EL (cell line): ENCODE data around the gene PLEKHM3.

Experiments
- DNase-seq: peaks from one replicate; pipeline ENCODE4 v3.0.0-alpha.2; 2016

The PLEKHM3 gene

GRCh38 chr2:207848545-207848928 lies 176.8 kb downstream of the PLEKHM3 start:
- no peak for DNase-seq

- DNase-seq: peak; percentile 20
Observed at GRCh38 chr2:207847807-207848544, 177.4 kb downstream of the PLEKHM3 start.

- DNase-seq: no peak
Observed at GRCh38 chr2:207847098-207847806, 178.1 kb downstream of the PLEKHM3 start.

DNA sequence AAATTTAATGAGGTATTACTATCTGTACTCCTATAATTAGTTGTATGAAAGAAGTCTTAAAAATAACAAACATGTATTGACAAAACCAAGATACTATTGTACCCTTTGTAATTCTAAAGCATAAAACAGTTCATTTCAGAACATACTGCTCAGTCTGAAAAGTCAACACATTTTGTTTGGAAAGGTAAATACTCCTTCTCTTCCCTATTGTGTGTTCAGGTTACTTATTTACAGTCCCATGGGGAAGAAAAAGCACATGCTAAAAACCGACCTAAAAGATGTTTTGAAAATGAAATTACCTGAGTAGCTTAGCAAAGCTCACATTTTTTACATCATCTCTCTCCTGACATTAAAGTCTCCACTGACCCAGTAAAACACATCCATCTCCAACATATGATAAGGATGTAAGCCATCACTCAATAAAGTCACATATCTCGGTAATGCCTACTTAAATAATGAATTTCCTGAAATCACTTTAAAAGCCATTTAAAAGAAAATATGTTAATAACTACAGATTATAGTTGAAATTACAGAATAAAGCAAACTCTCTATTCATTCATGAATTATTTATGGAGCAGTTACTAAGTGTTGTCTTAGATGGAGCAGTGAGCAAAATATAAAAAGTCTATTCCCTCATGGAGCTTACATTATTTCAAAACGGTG lies 180.0 kb downstream of the PLEKHM3 start:
- DNase-seq: no peak

- DNase-seq: no peak
Observed at GRCh38 chr2:207844648-207845047, 180.7 kb downstream of the PLEKHM3 start.

- no peak for DNase-seq
Observed at GRCh38 chr2:207840101-207840500, 185.2 kb downstream of the PLEKHM3 start.

- no peak for DNase-seq
Observed at GRCh38 chr2:207839575-207839974, 185.8 kb downstream of the PLEKHM3 start.

DNA sequence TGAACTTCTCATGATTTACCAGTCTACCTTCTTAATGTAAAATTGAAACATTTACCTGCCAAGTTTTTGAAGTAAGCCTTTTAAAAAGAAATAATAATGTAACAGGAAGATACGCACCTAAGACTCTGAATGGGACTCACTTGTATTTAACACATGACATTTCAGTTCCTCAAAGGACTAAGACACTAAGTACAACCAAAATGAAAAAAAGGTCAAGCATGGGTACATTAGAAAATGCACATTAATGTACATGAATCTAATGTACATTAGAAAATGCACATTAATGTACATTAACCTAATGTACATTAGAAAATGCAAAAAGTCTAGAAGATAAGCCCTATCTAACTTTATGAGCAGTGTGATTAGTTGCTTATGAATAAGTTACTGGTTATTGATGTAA lies 186.3 kb downstream of the PLEKHM3 start:
- no peak for DNase-seq

DNA sequence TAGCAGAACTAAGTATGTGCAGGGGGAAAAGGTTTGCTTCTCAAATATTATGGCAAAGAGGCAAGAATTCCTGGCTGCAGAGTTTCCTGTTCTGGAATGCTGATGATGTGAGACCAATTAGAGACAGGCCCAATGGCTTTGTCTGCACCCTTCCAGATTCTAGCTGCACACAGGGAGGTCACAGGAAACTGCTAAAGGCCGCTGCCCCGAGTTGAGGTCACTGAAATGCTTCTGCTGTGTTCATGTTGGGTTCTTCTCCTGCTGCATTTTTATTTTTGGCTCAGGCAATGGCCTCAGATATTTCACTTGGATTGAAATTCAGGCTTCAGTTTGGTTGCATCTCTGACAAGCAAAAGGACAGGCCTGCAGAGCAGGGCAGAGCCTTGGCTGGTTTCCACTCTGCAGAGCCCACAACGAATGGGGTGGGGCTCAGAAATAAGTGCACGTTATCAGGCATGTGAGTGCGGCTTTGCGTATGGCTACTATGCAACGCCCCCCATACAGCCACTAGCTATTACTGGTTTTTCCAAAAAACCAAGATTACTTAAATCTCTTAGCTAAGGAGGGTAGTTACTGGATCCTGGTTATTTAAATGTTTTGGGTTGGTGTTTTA lies 188.7 kb downstream of the PLEKHM3 start:
- DNase-seq: no peak

DNA sequence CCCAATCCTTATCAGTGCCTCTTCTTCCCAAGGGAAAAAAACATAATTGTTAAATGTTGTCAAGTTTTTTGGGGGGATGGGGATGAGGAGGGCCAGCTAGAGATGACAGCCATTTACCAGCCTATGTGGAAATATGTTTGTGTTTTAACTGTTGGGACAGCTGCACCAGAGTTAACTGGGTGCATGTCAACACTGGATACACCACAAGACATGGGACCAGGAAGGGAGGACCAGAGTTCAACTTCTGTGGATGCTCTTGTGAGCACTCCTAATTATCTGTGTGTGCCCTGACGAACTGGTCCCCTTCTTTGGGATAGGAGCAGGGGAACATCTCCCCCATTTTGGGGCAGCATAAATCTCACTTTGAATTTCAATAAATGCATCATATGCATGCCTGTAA lies 189.5 kb downstream of the PLEKHM3 start:
- DNase-seq: no peak

DNA sequence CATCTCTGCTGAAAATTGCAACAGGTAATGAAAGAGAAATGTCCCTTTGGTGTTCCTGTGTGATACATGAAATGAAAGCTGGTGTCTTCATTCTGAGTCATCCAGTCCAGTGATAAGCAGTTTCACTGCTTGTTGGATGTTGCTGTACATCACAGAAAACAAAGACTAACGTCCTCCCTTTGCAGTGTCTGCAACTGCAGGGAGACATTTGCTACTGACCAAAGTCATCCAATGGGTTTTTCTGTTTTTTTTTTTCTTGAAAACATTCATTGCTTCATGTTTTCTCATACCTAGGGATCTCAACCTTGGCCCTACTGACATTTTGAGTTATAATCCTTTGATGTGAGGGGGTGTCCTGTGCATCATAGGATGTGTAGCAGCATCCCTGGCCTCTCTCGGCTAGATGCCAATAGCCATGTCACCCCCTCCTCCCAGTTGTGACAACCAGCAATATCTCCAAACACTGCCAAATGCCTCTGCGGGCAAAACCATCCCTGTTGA lies 192.0 kb downstream of the PLEKHM3 start:
- no peak for DNase-seq

GRCh38 chr2:207831584-207832248 lies 193.6 kb downstream of the PLEKHM3 start:
- DNase-seq: no peak

DNA sequence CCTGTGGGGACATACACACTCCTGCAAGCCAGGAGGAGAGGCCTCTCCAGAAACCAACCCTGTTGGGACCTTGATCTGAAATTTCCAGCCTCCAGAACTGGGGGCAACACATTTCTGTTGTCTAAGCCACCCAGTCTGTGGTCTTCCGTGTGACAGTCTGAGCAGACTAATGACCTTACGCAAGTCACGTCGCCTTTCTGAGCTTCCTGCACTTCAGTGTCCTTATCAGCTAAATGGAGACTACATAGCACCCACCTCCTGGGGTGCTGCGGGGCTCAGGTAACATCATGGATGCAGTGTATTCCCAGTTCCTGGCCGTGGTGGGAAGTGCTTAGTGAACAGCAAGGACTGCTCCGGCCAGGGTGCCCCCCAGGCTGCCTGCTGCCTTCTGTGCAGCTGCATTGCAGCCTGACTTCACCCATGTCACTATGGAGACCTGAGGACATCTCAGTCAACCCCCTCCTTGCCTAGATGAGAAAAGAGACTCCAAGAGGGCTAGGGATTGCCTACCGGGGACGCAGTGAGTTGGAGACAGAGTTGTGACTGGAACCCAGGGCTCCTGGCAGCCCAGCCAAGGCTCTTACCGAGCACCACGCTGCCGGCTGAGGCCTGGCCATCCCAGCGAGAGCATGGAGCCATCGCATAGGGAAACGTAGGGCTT lies 194.4 kb downstream of the PLEKHM3 start:
- no peak for DNase-seq

GRCh38 chr2:207828361-207829057 lies 196.8 kb downstream of the PLEKHM3 start:
- DNase-seq: peak; percentile 6

GRCh38 chr2:207825978-207826377 lies 199.3 kb downstream of the PLEKHM3 start:
- no peak for DNase-seq

DNA sequence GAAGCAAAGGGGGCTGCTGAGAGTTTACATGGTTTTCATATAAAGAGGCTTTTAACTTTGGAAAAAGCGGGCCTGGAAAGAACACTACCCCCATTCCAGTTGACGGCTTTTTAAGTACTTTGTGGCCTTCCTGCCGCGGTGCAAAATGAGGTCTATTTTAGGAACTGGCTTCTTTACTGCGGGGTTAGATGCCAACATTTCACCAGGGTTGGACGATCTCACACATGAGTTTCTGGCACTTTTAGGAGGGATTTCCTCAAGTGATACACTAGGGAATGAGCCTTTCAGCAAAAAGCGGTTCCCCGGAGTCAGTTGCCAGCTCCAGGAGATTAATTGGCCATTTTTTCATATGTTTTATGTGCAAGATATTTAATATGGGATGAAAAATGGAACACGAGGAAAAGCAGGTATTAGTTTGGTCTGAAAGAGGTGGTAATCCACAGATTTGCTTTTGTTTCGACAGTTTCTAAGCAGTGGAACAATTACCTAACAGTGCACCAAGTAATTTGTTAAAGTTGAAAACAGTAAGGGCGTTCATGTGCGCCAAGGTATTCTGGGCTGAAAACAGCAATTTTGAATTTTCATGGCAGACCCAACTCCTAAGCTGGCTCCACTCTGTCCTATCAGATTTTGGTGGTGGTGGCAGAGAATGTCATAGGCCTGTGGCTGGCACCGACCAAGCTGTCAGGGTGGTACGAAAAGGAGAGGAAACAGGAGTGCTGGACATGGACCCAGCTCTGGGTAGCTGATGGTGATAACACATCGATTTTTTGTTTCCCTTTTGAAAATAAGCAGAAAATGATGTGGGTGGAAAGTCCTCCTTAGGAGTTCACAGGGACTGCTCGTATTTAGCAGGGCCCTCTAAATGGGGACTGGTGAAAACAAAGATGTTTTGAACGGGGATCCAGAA lies 200.0 kb downstream of the PLEKHM3 start:
- DNase-seq: no peak

DNA sequence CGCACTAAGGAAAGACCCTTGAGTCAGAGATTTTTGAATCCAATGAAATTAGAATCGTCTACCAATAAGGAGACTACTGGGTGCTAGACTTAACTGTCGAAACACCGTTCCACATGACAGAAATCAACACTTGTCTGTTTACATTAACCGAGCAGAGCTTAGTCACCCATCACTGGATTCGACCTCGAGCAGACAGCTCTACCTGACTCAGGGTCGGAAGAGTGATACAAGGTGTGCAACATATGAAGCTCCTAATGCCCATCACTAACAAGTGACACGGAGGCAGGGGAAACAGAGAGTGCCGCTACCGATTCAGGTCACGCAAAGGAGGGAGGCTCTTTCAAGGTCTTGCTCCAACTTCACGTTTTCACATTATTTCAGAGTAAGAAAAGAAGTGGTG lies 201.5 kb downstream of the PLEKHM3 start:
- DNase-seq: no peak

GRCh38 chr2:207819839-207820784 lies 205.2 kb downstream of the PLEKHM3 start:
- DNase-seq: no peak
